ENCODE measurements around the gene SARDH. TPM values are rescaled to one million over a fixed set of nuclear protein-coding genes. Genes with fewer than 3 reads are reported as not detected.
A peak's percentile ranks its signal among the peaks of the same experiment; 100 is the strongest.

SARDH gene
- total and polyA plus RNA-seq, 2 of the 13 experiments (the other 11 are each of a cell fraction or from before 2014, with no cell fraction given), result 11.6 to 34.9 TPM

DNA sequence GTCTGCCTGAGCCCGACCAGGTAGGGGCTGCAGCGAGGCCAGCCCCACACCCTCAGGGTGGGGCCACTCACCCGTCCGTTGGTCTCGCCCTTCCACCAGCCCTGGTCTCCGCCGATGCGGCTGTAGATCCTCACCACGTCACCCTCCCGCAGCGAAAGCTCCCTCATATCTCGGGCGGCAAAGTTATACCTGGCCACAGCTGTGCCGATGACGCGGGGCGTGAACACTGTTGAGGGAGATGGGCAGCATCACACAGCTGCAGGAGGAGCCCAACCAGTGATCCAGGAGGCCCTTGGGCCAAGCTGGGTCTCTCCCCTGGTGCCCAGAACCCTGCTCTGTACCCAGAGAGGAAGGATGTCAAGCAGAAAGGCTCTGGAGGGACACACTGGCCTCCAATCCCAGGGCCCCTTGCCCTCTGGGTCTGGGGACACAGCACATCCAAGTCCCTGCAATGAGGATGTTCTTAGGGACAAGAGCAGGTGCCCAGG lies 30.3 kb upstream of the SARDH start (continued):
- TF ChIP-seq, protein P1, sequence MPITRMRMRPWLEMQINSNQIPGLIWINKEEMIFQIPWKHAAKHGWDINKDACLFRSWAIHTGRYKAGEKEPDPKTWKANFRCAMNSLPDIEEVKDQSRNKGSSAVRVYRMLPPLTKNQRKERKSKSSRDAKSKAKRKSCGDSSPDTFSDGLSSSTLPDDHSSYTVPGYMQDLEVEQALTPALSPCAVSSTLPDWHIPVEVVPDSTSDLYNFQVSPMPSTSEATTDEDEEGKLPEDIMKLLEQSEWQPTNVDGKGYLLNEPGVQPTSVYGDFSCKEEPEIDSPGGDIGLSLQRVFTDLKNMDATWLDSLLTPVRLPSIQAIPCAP (CRISPR knock-in tag; IDR thresholded peaks at IDR 0.05; ENCODE audit: low read depth), result 0 out of 2 replicates have a peak, but pooled peaks have one; percentile 35
- TF ChIP-seq AGO2 (optimal IDR thresholded peaks at IDR 0.05; ENCODE audit: low read depth, low read length) (peak; percentile 61), KDM5B (CRISPR knock-in tag; IDR thresholded peaks at IDR 0.05; ENCODE audit: borderline replicate concordance) (no peak), ZNF274 (CRISPR knock-in tag; IDR thresholded peaks at IDR 0.05) (0 out of 2 replicates have a peak, but pooled peaks have one; percentile 15)
- TF ChIP-seq, protein P2, sequence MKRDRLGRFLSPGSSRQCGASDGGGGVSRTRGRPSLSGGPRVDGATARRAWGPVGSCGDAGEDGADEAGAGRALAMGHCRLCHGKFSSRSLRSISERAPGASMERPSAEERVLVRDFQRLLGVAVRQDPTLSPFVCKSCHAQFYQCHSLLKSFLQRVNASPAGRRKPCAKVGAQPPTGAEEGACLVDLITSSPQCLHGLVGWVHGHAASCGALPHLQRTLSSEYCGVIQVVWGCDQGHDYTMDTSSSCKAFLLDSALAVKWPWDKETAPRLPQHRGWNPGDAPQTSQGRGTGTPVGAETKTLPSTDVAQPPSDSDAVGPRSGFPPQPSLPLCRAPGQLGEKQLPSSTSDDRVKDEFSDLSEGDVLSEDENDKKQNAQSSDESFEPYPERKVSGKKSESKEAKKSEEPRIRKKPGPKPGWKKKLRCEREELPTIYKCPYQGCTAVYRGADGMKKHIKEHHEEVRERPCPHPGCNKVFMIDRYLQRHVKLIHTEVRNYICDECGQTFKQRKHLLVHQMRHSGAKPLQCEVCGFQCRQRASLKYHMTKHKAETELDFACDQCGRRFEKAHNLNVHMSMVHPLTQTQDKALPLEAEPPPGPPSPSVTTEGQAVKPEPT (CRISPR knock-in tag; IDR thresholded peaks at IDR 0.05; ENCODE audit: low read depth), result peak; percentile 24; the same call in 1 of the 2 replicates

DNA sequence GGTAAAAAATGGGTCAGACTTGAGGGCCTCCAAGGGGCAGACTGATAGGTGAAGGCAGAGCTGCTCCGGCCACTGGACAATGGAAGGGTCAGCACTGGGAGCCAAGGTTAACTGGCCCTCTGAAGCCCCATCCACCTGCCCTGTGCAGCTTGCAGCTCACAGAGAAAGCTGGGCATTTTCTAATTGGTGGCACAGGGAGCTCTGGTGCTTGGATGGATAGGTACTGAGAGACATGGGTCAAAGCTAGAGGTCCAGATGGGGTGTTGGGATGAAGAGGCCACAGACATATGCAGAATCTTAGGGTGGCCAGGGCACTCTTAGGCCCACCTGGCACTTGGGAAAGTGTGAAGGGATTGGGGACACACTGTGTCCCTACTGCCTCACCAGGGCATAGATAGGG lies 29.5 kb upstream of the SARDH start:
- Histone ChIP-seq H3K79me2 (ENCODE audit: insufficient read depth, low read length) (no peaks in the 10 kb centered on the region), H3K4me1 (ENCODE audit: insufficient read depth, low read length) (peaks cover 17% of the 10 kb centered on the region), H3K27me3 (ENCODE audit: control insufficient read depth in 1 of 2, insufficient read depth in 2 of 2, low read length in 2 of 2) (no peaks in the 10 kb centered on the region), H4K20me1 (ENCODE audit: insufficient read depth, low read length) (no peaks in the 10 kb centered on the region), H3K9me3 (ENCODE audit: low read length) (no peaks in the 10 kb centered on the region), H3K27ac (ENCODE audit: extremely low read length, insufficient read depth, low read length) (no peak overlapping the region), H3K4me3 (replicated peaks in 1 of 3; ENCODE audit: insufficient read depth in 1 of 3, low read depth in 2 of 3, low read length in 3 of 3) (no peak overlapping the region), H3K9ac (ENCODE audit: insufficient read depth, low read depth, low read length) (no peak overlapping the region), H3K4me2 (ENCODE audit: low read depth, low read length) (no peak overlapping the region), H2AFZ (ENCODE audit: low read length) (no peak overlapping the region), H3K36me3 (replicated peaks in 1 of 2; ENCODE audit: control insufficient read depth in 1 of 2, insufficient read depth in 2 of 2, low read length in 2 of 2) (peaks cover 11 to 61% of the 10 kb centered on the region in 2 experiments)
- no TSS peak for BruUV-seq (replicated peaks)
- CTCF ChIA-PET (ENCODE audit: low intra/inter-chr PET ratio, low total read pairs), result interaction anchor here (2.1 kb wide), 1 partner anchor 24 kb away, joined by 16 read pairs; no protein-coding TSS in a partner anchor
- DNase-seq (ENCODE audit: low spot score), result no peak
- POLR2A ChIA-PET, result interaction anchor here (1.0 to 1.4 kb wide), 2 partner anchors 25 to 28 kb away, joined by 6 to 9 read pairs; no protein-coding TSS in a partner anchor
- WGBS (ENCODE audit: low lambda C conversion rate), result 100% methylated on average over 1 of the region's 1 CpG
- ATAC-seq, result no peak
- FAIRE-seq, result no peak
- intact Hi-C loops (cut with micrococcal nuclease; ENCODE audit: unreplicated experiment) (loop anchor here (2.0 kb wide), 1 partner anchor 29 kb away; the partner anchor contains the start of gene SARDH), in situ Hi-C loops (cut with HindIII; ENCODE audit: extremely low pct_ligation_motif_present, low pct_unique_long_range_greater_than_20kb) (no loop called here)
- TF ChIP-seq, protein P3, sequence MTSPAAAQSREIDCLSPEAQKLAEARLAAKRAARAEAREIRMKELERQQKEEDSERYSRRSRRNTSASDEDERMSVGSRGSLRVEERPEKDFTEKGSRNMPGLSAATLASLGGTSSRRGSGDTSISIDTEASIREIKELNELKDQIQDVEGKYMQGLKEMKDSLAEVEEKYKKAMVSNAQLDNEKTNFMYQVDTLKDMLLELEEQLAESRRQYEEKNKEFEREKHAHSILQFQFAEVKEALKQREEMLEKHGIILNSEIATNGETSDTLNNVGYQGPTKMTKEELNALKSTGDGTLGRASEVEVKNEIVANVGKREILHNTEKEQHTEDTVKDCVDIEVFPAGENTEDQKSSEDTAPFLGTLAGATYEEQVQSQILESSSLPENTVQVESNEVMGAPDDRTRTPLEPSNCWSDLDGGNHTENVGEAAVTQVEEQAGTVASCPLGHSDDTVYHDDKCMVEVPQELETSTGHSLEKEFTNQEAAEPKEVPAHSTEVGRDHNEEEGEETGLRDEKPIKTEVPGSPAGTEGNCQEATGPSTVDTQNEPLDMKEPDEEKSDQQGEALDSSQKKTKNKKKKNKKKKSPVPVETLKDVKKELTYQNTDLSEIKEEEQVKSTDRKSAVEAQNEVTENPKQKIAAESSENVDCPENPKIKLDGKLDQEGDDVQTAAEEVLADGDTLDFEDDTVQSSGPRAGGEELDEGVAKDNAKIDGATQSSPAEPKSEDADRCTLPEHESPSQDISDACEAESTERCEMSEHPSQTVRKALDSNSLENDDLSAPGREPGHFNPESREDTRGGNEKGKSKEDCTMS (CRISPR knock-in tag; conservative IDR thresholded peaks at IDR 0.05), result no peak
- no peak for TF ChIP-seq PAF1 (CRISPR knock-in tag; IDR thresholded peaks at IDR 0.05)
- TF ChIP-seq DNMT1 (CRISPR knock-in tag; IDR thresholded peaks at IDR 0.05), result no peak
- TF ChIP-seq, protein P4, sequence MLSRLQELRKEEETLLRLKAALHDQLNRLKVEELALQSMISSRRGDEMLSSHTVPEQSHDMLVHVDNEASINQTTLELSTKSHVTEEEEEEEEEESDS (CRISPR knock-in tag; IDR thresholded peaks at IDR 0.05; ENCODE audit: borderline replicate concordance), result no peak
- TF ChIP-seq THYN1 (CRISPR knock-in tag; IDR thresholded peaks at IDR 0.05; ENCODE audit: borderline replicate concordance, low read depth), result no peak
- no peak for TF ChIP-seq ZNF292 (CRISPR knock-in tag; IDR thresholded peaks at IDR 0.05; ENCODE audit: borderline replicate concordance, low read depth)
- TF ChIP-seq, protein P5, sequence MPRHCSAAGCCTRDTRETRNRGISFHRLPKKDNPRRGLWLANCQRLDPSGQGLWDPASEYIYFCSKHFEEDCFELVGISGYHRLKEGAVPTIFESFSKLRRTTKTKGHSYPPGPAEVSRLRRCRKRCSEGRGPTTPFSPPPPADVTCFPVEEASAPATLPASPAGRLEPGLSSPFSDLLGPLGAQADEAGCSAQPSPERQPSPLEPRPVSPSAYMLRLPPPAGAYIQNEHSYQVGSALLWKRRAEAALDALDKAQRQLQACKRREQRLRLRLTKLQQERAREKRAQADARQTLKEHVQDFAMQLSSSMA (CRISPR knock-in tag; IDR thresholded peaks at IDR 0.05), result no peak
- no peak for TF ChIP-seq SRSF4 (IDR thresholded peaks at IDR 0.05; ENCODE audit: low read depth, low read length, poor library complexity, severe bottlenecking)
- TF ChIP-seq, protein P6, sequence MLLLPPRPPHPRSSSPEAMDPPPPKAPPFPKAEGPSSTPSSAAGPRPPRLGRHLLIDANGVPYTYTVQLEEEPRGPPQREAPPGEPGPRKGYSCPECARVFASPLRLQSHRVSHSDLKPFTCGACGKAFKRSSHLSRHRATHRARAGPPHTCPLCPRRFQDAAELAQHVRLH (CRISPR knock-in tag; IDR thresholded peaks at IDR 0.05; ENCODE audit: borderline replicate concordance, low read depth), result no peak
